HCT116 (cell line): ENCODE results near the gene CFAP54. TPM values are rescaled to one million over a fixed set of nuclear protein-coding genes. Genes with fewer than 3 reads are reported as not detected.

ENCODE experiments used
- ATAC-seq: fragments of 200-7000 bp; cut with Tn5 transposase; 2 replicates; pipeline ENCODE4 v1.9.1; 2020; ENCODE audit warnings: mild to moderate bottlenecking, moderate library complexity
- BruUV-seq: library from RNA; stranded (reverse); fragments of 400-500 nt; replicated peaks from 2 replicates; lab custom pipeline; 2021; lab: Mats Ljungman, UMichigan
- CTCF ChIA-PET: fragments of 300-600 bp; sonication (Branson Sonifier 250); formaldehyde crosslinking; loops from one replicate; lab custom pipeline; 2021; ENCODE audit warnings: antibody characterized with exemption; lab: Charles Lee
- POLR2A ChIA-PET: fragments of 300-600, 350-600 bp; sonication (Branson Sonifier 250); formaldehyde crosslinking; loops from one replicate; lab custom pipeline; 2021; ENCODE audit warnings: antibody characterized with exemption; lab: Charles Lee
- RAD21 ChIA-PET, 2 experiments: fragments of 300-600 bp; sonication (Branson Sonifier 250); formaldehyde crosslinking; loops; one replicate each; lab custom pipeline; 2023; ENCODE audit warnings: low total read pairs in 2 of 2; ENCODE audit not compliant: uncharacterized antibody in 2 of 2, unreplicated experiment in 2 of 2, low non-redundant PET in 1 of 2; lab: Charles Lee
- DNase-seq: peaks from one replicate; pipeline ENCODE4 v3.0.0-alpha.2; 2010; ENCODE audit warnings: low read depth, low spot score
- H2AFZ ChIP-seq: fragments of 200-600 bp; shearing (Covaris generic), sonication (generic); 2 replicates; pipeline ENCODE4 v1.6.1; 2017; ENCODE audit warnings: low read depth, mixed run types, mixed read lengths, antibody characterized with exemption, low read length; ENCODE audit not compliant: poor library complexity, severe bottlenecking
- H3K27ac ChIP-seq: 2 replicates; pipeline ENCODE4 v1.5.1; 2012; ENCODE audit warnings: low read depth, low read length
- H3K27me3 ChIP-seq: fragments of 200-600 bp; sonication (generic); 2 replicates; pipeline ENCODE4 v1.6.1; 2016; ENCODE audit warnings: mixed run types, low read length, mixed read lengths; ENCODE audit not compliant: insufficient read depth
- H3K36me3 ChIP-seq, 2 experiments: fragments of 200-500 bp in 1 of 2; fragments of 200-600 bp in 1 of 2; sonication (Bioruptor generic) in 1 of 2; sonication (generic) in 1 of 2; 2 replicates each; pipeline versions ENCODE4 v1.5.1 to v1.6.1; 2014 to 2016; ENCODE audit warnings: low read length in 2 of 2, inconsistent platforms in 1 of 2, mixed read lengths in 1 of 2, mixed run types in 1 of 2; ENCODE audit not compliant: insufficient read depth in 2 of 2, control insufficient read depth in 1 of 2
- H3K4me1 ChIP-seq, 2 experiments: fragments of 200-600 bp in 1 of 2; sonication (generic) in 1 of 2; 2 replicates each; pipeline versions ENCODE4 v1.5.1 to v1.6.1; 2012 to 2017; ENCODE audit warnings: low read length in 2 of 2, inconsistent platforms in 1 of 2, mild to moderate bottlenecking in 1 of 2, mixed read lengths in 1 of 2, mixed run types in 1 of 2, moderate library complexity in 1 of 2; ENCODE audit not compliant: insufficient read depth in 2 of 2, control insufficient read depth in 1 of 2
- H3K4me2 ChIP-seq: fragments of 200-600 bp; sonication (generic); 2 replicates; pipeline ENCODE4 v1.6.1; 2017; ENCODE audit warnings: mixed run types, low read length, mixed read lengths
- H3K4me3 ChIP-seq, 2 experiments: fragments of 200-600 bp in 1 of 2; sonication (generic) in 1 of 2; replicated peaks in 1 of 2; 2 replicates each; pipeline ENCODE4 v1.5.1; 2011 to 2016; ENCODE audit warnings: low read length in 2 of 2, control low read depth in 1 of 2, low read depth in 1 of 2, mild to moderate bottlenecking in 1 of 2, mixed read lengths in 1 of 2, mixed run types in 1 of 2
- H3K79me2 ChIP-seq: fragments of 200-600 bp; sonication (generic); 2 replicates; pipeline ENCODE4 v1.6.1; 2017; ENCODE audit warnings: mild to moderate bottlenecking, mixed run types, low read length, moderate library complexity, mixed read lengths; ENCODE audit not compliant: insufficient read depth
- H3K9ac ChIP-seq: fragments of 200-600 bp; sonication (generic); 2 replicates; pipeline ENCODE4 v1.6.1; 2016; ENCODE audit warnings: low read length, mixed read lengths
- H3K9me2 ChIP-seq: fragments of 200-600 bp; sonication (generic), shearing (Covaris generic); 2 replicates; pipeline ENCODE4 v1.6.1; 2017; ENCODE audit warnings: mixed run types, mild to moderate bottlenecking, moderate library complexity; ENCODE audit not compliant: insufficient read depth
- H3K9me3 ChIP-seq, 2 experiments: fragments of 200-500 bp in 1 of 2; fragments of 200-600 bp in 1 of 2; sonication (Bioruptor generic) in 1 of 2; sonication (generic) in 1 of 2; 2 replicates each; pipeline ENCODE4 v1.6.1; 2014 to 2017; ENCODE audit warnings: low read length in 2 of 2, mixed read lengths in 2 of 2, inconsistent platforms in 1 of 2, low read depth in 1 of 2, mild to moderate bottlenecking in 1 of 2, mixed run types in 1 of 2, moderate library complexity in 1 of 2; ENCODE audit not compliant: control insufficient read depth in 1 of 2, insufficient read depth in 1 of 2
- H4K20me1 ChIP-seq: fragments of 200-600 bp; sonication (generic), shearing (Covaris generic); 2 replicates; pipeline ENCODE4 v1.6.1; 2017; ENCODE audit warnings: mixed run types, mild to moderate bottlenecking, moderate library complexity; ENCODE audit not compliant: insufficient read depth
- ATF3 ChIP-seq: IDR thresholded peaks from 2 replicates; pipeline ENCODE4 v1.6.1; 2012
- EGR1 ChIP-seq: IDR thresholded peaks from 2 replicates; pipeline ENCODE4 v1.6.1; 2012; ENCODE audit warnings: low read depth
- ELF1 ChIP-seq: IDR thresholded peaks from 2 replicates; pipeline ENCODE4 v1.6.1; 2012; ENCODE audit warnings: low read depth, borderline replicate concordance
- EZH2phosphoT487 ChIP-seq: fragments of 200-600 bp; IDR thresholded peaks from 2 replicates; pipeline ENCODE4 v1.6.1; 2018; ENCODE audit warnings: antibody characterized with exemption, borderline replicate concordance
- SRF ChIP-seq: IDR thresholded peaks from 2 replicates; pipeline ENCODE4 v1.6.1; 2012; ENCODE audit warnings: low read depth
- intact Hi-C: fragments of 100-400 bp; cut with micrococcal nuclease; formaldehyde crosslinking; loops from 2 replicates; pipeline ENCODE4 v1.10.0; 2022
- total RNA-seq: library from RNA; stranded (reverse); gene quantifications from one replicate; pipeline ENCODE4 v1.2.1, GENCODE V29; 2021; ENCODE audit not compliant: unreplicated experiment
- TF ChIP-seq, protein P1 (sequence below): IDR thresholded peaks from 2 replicates; pipeline ENCODE4 v1.6.1; 2012; ENCODE audit warnings: low read depth
- TF ChIP-seq, protein P2 (sequence below), 3 experiments: fragments of 200-600 bp in 1 of 3; sonication (generic) in 1 of 3; IDR thresholded peaks in 2 of 3; conservative IDR thresholded peaks in 1 of 3; 2 replicates each; pipeline ENCODE4 v1.5.1; 2012 to 2017; ENCODE audit warnings: low read depth in 2 of 3, low read length in 2 of 3, antibody characterized with exemption in 1 of 3, borderline replicate concordance in 1 of 3, control low read depth in 1 of 3, mild to moderate bottlenecking in 1 of 3, mixed read lengths in 1 of 3, mixed run types in 1 of 3, moderate library complexity in 1 of 3; ENCODE audit not compliant: insufficient read depth in 1 of 3

Gene CFAP54
- total RNA-seq, 1 experiment from 2014 or later = 0.25 TPM

DNA sequence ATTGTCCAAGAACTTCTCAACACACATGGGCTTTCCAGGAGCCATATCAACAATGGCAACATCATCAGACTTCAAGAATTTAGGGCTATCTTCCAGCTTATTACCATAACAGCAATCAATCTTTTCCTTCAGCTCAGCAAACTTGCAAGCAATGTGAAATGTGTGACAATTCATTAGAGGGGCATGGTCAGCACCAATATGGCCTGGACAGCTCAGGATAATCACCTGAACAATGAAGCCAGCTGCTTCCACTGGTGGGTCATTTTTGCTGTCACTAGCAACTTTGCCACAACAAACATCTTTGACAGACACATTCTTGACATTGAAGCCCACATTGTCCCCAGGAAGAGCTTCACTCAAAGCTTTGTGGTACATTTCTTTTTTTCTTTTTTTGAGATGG, 411.8 kb downstream of the CFAP54 start:
- ChIA-PET CTCF (no interaction called here), POLR2A (no interaction called here), RAD21 (no interaction called here)
- no peaks in the 10 kb centered on the region for H3K9me3 ChIP-seq
- DNase-seq (no peak), ATAC-seq (no peak)
- no peak overlapping the region for H3K9ac ChIP-seq
- H3K79me2 ChIP-seq = no peaks in the 10 kb centered on the region
- BruUV-seq = no TSS peak
- H4K20me1 ChIP-seq = no peaks in the 10 kb centered on the region
- H2AFZ ChIP-seq = no peak overlapping the region
- no peaks in the 10 kb centered on the region for H3K27me3 ChIP-seq
- intact Hi-C loops = no loop called here
- no peak overlapping the region for H3K4me2 ChIP-seq
- H3K4me1 ChIP-seq = no peaks in the 10 kb centered on the region
- no peak overlapping the region for H3K4me3 ChIP-seq
- H3K9me2 ChIP-seq = no peaks in the 10 kb centered on the region
- no peak for TF ChIP-seq EGR1
- TF ChIP-seq EZH2phosphoT487 = no peak
- no peak for TF ChIP-seq ELF1
- TF ChIP-seq, protein P1, sequence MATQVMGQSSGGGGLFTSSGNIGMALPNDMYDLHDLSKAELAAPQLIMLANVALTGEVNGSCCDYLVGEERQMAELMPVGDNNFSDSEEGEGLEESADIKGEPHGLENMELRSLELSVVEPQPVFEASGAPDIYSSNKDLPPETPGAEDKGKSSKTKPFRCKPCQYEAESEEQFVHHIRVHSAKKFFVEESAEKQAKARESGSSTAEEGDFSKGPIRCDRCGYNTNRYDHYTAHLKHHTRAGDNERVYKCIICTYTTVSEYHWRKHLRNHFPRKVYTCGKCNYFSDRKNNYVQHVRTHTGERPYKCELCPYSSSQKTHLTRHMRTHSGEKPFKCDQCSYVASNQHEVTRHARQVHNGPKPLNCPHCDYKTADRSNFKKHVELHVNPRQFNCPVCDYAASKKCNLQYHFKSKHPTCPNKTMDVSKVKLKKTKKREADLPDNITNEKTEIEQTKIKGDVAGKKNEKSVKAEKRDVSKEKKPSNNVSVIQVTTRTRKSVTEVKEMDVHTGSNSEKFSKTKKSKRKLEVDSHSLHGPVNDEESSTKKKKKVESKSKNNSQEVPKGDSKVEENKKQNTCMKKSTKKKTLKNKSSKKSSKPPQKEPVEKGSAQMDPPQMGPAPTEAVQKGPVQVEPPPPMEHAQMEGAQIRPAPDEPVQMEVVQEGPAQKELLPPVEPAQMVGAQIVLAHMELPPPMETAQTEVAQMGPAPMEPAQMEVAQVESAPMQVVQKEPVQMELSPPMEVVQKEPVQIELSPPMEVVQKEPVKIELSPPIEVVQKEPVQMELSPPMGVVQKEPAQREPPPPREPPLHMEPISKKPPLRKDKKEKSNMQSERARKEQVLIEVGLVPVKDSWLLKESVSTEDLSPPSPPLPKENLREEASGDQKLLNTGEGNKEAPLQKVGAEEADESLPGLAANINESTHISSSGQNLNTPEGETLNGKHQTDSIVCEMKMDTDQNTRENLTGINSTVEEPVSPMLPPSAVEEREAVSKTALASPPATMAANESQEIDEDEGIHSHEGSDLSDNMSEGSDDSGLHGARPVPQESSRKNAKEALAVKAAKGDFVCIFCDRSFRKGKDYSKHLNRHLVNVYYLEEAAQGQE = peak; percentile 27
- H3K36me3 ChIP-seq = no peaks in the 10 kb centered on the region
- H3K27ac ChIP-seq = no peak overlapping the region

- intact Hi-C loops = no loop called here
- ATAC-seq = peak; percentile 56
- no peak overlapping the region for H2AFZ ChIP-seq
These were observed 412.7 kb downstream of the CFAP54 start for GRCh38 chr12:96902076-96902475.

More at GRCh38 chr12:96902076-96902475, 412.7 kb downstream of the CFAP54 start:
- no peaks in the 10 kb centered on the region for H3K9me3 ChIP-seq
- H3K27me3 ChIP-seq = no peaks in the 10 kb centered on the region
- no peak for DNase-seq
- no TSS peak for BruUV-seq
- H3K36me3 ChIP-seq = no peaks in the 10 kb centered on the region
- ChIA-PET CTCF (no interaction called here), POLR2A (no interaction called here), RAD21 (no interaction called here)
- H3K4me3 ChIP-seq = no peak overlapping the region
- H3K27ac ChIP-seq = no peak overlapping the region
- H3K9ac ChIP-seq = no peak overlapping the region
- no peaks in the 10 kb centered on the region for H4K20me1 ChIP-seq
- H3K4me1 ChIP-seq = peaks cover 4 to 6% of the 10 kb centered on the region in 2 experiments; a peak in 1 of 4 replicates
- H3K79me2 ChIP-seq = no peaks in the 10 kb centered on the region
- H3K4me2 ChIP-seq = no peak overlapping the region
- H3K9me2 ChIP-seq = no peaks in the 10 kb centered on the region
- TF ChIP-seq, protein P2, sequence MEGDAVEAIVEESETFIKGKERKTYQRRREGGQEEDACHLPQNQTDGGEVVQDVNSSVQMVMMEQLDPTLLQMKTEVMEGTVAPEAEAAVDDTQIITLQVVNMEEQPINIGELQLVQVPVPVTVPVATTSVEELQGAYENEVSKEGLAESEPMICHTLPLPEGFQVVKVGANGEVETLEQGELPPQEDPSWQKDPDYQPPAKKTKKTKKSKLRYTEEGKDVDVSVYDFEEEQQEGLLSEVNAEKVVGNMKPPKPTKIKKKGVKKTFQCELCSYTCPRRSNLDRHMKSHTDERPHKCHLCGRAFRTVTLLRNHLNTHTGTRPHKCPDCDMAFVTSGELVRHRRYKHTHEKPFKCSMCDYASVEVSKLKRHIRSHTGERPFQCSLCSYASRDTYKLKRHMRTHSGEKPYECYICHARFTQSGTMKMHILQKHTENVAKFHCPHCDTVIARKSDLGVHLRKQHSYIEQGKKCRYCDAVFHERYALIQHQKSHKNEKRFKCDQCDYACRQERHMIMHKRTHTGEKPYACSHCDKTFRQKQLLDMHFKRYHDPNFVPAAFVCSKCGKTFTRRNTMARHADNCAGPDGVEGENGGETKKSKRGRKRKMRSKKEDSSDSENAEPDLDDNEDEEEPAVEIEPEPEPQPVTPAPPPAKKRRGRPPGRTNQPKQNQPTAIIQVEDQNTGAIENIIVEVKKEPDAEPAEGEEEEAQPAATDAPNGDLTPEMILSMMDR (IDR thresholded peaks at IDR 0.05 in 2 of 3, conservative IDR thresholded peaks at IDR 0.05 in 1 of 3; ENCODE audit: borderline replicate concordance in 1 of 3, insufficient read depth in 1 of 3, low read depth in 2 of 3, low read length in 2 of 3) = peak in 1 of 3 experiments; percentile 19; a peak in 1 of 6 replicates
- TF ChIP-seq SRF (no peak), ATF3 (no peak)
